Gastroesophageal sphincter (tissue), 4 donors: ENCODE results near the gene SLC1A2. TPM values are rescaled to one million over a fixed set of nuclear protein-coding genes. Genes with fewer than 3 reads are reported as not detected.

Experiments
- ATAC-seq: fragments of 150-250 bp; one replicate; pipeline ENCODE4 v1.9.1; 2016; ENCODE audit warnings: mild to moderate bottlenecking, moderate library complexity
- H3K27ac ChIP-seq, 4 donors: fragments of 200-600 bp; sonication (generic) in 3 of 4; 1 replicate in 3 of 4; 2 replicates in 1 of 4; pipeline ENCODE4 v1.5.1; 2016 to 2019
- H3K27me3 ChIP-seq: fragments of 200-600 bp; sonication (generic); one replicate; pipeline ENCODE4 v1.5.1; 2019
- H3K36me3 ChIP-seq, 2 donors: fragments of 200-600 bp; sonication (generic); one replicate each; pipeline ENCODE4 v1.5.1; 2019; ENCODE audit warnings: control low read depth in 1 of 2
- H3K4me1 ChIP-seq, 3 donors: fragments of 200-600 bp; sonication (generic); 1 replicate in 2 of 3; 2 replicates in 1 of 3; pipeline ENCODE4 v1.5.1; 2016 to 2019; ENCODE audit warnings: control low read depth in 2 of 3
- H3K4me3 ChIP-seq, 2 donors: fragments of 200-600 bp; sonication (generic); one replicate each; pipeline ENCODE4 v1.5.1; 2019; ENCODE audit warnings: mild to moderate bottlenecking in 1 of 2, moderate library complexity in 1 of 2
- H3K9me3 ChIP-seq, 3 donors: fragments of 200-600 bp; sonication (generic); one replicate each; pipeline ENCODE4 v1.5.1; 2017 to 2019; ENCODE audit warnings: control low read depth in 2 of 3
- CTCF ChIP-seq, 4 experiments: fragments of 200-600 bp in 2 of 4; fragments of 450-650 bp in 2 of 4; sonication (generic) in 1 of 4; IDR thresholded peaks; one replicate each; pipeline ENCODE4 v1.5.1; 2017 to 2019; ENCODE audit warnings: antibody characterized with exemption in 4 of 4, mild to moderate bottlenecking in 2 of 4, moderate library complexity in 2 of 4
- EP300 ChIP-seq: sonication (generic); formaldehyde crosslinking; IDR thresholded peaks from one replicate; pipeline ENCODE4 v1.6.1; 2017; ENCODE audit warnings: antibody characterized with exemption, mild to moderate bottlenecking
- POLR2A ChIP-seq, 2 donors: fragments of 450-650 bp; IDR thresholded peaks; one replicate each; pipeline ENCODE4 v1.6.1; 2017; ENCODE audit warnings: antibody characterized with exemption in 2 of 2, mild to moderate bottlenecking in 2 of 2, moderate library complexity in 1 of 2
- POLR2AphosphoS5 ChIP-seq: sonication (generic); formaldehyde crosslinking; IDR thresholded peaks from one replicate; pipeline ENCODE4 v1.6.1; 2017; ENCODE audit warnings: antibody characterized with exemption
- WGBS, 2 donors: methylation state at CpG; one replicate each; pipeline ENCODE4 v1.1.5; 2018; ENCODE audit warnings: low coverage in 1 of 2; 5-methylcytosine and 5-hydroxymethylcytosine counted together
- total RNA-seq, 4 donors: library from RNA; depleted of rRNA; stranded (reverse); fragments of >200 nt; gene quantifications; one replicate each; pipeline ENCODE4 v1.1.0, GENCODE V29; 2016

The SLC1A2 gene
- total RNA-seq, 4 donors from 2014 or later, result 0.12 to 1.5 (median 0.40) TPM; not detected in 1

- Histone ChIP-seq H3K36me3 (no peaks in the 10 kb centered on the region), H3K4me1 (peaks cover 0 to 14% (median 4%) of the 10 kb centered on the region in 3 donors), H3K4me3 (no peak overlapping the region), H3K9me3 (no peaks in the 10 kb centered on the region), H3K27ac (no peak overlapping the region), H3K27me3 (no peaks in the 10 kb centered on the region)
- ATAC-seq, result no peak
- TF ChIP-seq POLR2AphosphoS5, result no peak
- no peak for TF ChIP-seq EP300
- TF ChIP-seq POLR2A (IDR thresholded peaks at IDR 0.05), result no peak
- no peak for TF ChIP-seq CTCF (IDR thresholded peaks at IDR 0.05)
- 90 to 100% methylated on average over 1 to 3 of the region's 5 CpGs for WGBS, 2 donors
Measured at GRCh38 chr11:35394941-35395340, 24.4 kb downstream of the SLC1A2 start.

- H3K9me3 ChIP-seq, result no peaks in the 10 kb centered on the region
- TF ChIP-seq CTCF (IDR thresholded peaks at IDR 0.05) (no peak), POLR2AphosphoS5 (no peak), POLR2A (IDR thresholded peaks at IDR 0.05) (no peak), EP300 (no peak)
- H3K27ac ChIP-seq, result no peak overlapping the region
- no peak overlapping the region for H3K4me3 ChIP-seq
- peaks cover 0 to 14% (median 4%) of the 10 kb centered on the region in 3 donors for H3K4me1 ChIP-seq
- no peaks in the 10 kb centered on the region for H3K27me3 ChIP-seq
- whole genome bisulfite sequencing, 2 donors, result 87% methylated on average over 2 of the region's 4 CpGs; no CpG with 5 or more reads in 1 of the 2 donors
- no peak for ATAC-seq
- H3K36me3 ChIP-seq, result no peaks in the 10 kb centered on the region
Measured at GRCh38 chr11:35393098-35393497, 26.3 kb downstream of the SLC1A2 start.

- Histone ChIP-seq H3K4me3 (peak overlapping the region; percentile 24 to 32), H3K36me3 (no peaks in the 10 kb centered on the region), H3K4me1 (peaks cover 0 to 14% (median 4%) of the 10 kb centered on the region in 3 donors), H3K27me3 (no peaks in the 10 kb centered on the region), H3K27ac (peak overlapping the region in 1 of 4 donors; percentile 2), H3K9me3 (no peaks in the 10 kb centered on the region)
- 7 to 20% methylated on average over 12 of the region's 13 CpGs for WGBS, 2 donors
- TF ChIP-seq POLR2A (IDR thresholded peaks at IDR 0.05) (no peak), EP300 (no peak), POLR2AphosphoS5 (no peak), CTCF (IDR thresholded peaks at IDR 0.05) (peak; percentile 90 to 91 (median 90))
- ATAC-seq, result peak; percentile 87
Measured at GRCh38 chr11:35391922-35392688, 27.3 kb downstream of the SLC1A2 start.

GRCh38 chr11:35390737-35391682, 28.3 kb downstream of the SLC1A2 start:
- ATAC-seq, result no peak
- peaks cover 0 to 14% (median 4%) of the 10 kb centered on the region in 3 donors for H3K4me1 ChIP-seq
- no peak overlapping the region for H3K27ac ChIP-seq
- no peaks in the 10 kb centered on the region for H3K27me3 ChIP-seq
- no peaks in the 10 kb centered on the region for H3K36me3 ChIP-seq
- TF ChIP-seq CTCF (IDR thresholded peaks at IDR 0.05), result no peak
- TF ChIP-seq POLR2A (IDR thresholded peaks at IDR 0.05), result no peak
- TF ChIP-seq EP300, result no peak
- TF ChIP-seq POLR2AphosphoS5, result no peak
- no peak overlapping the region for H3K4me3 ChIP-seq
- H3K9me3 ChIP-seq, result no peaks in the 10 kb centered on the region
- 83 to 100% methylated on average over 2 to 10 of the region's 13 CpGs for WGBS, 2 donors
